NCI-H187 (cell line): ENCODE measurements around the gene TMEM259.
"Not testable (repeated sequence)": the region's sequence is repeated elsewhere in the genome, so short reads cannot be mapped to it uniquely, and the experiment has no call there.

Source experiments
- DNase-seq, 2 experiments: peaks; one replicate each; lab custom pipeline; 2025; lab: John Stamatoyannopoulos, UW

TMEM259 gene

GRCh38 chr19:1039646-1040475 lies 18.9 kb upstream of the TMEM259 start, which contains the start of gene ABCA7:
TSS of gene ABCA7 (plus strand) at chr19:1040107. CDS start at chr19:1041362, 1,255 bp downstream.
- DNase-seq, result peak; percentile 98 to 99

DNA sequence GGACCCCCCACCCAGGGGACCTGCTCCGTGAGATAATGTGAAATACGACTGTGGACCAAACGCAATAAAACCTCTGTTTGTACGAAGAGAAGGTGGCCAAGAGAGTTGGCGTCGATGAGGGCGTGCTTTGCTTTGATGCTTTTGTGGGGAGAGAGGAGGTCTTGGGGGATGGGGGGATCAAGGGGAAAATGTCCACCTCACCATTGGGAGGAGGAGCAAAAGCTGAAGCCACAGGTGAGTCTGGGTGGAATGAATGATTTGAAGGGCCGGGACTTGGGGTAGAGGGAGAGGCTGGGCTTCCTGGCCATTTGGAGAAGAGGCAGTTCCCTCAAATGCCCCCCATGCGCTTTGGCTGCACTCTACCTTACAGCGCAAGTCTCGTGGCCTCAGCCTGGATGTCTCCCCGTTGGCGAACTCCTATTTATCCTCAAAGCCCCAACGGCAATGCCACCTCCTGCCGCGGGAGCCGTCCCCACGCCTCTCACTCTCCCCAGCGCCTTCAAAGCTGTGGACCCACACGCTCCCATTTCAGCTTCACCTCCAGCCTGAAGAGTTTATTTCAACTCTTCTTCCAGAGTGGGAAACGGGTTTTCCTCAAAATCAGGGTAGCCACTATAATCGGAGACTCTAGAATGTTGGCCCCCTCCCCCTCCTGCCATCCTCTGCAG lies 18.2 kb upstream of the TMEM259 start:
- DNase-seq, result no peak

GRCh38 chr19:1037621-1038064 lies 16.7 kb upstream of the TMEM259 start:
- no peak for DNase-seq

DNA sequence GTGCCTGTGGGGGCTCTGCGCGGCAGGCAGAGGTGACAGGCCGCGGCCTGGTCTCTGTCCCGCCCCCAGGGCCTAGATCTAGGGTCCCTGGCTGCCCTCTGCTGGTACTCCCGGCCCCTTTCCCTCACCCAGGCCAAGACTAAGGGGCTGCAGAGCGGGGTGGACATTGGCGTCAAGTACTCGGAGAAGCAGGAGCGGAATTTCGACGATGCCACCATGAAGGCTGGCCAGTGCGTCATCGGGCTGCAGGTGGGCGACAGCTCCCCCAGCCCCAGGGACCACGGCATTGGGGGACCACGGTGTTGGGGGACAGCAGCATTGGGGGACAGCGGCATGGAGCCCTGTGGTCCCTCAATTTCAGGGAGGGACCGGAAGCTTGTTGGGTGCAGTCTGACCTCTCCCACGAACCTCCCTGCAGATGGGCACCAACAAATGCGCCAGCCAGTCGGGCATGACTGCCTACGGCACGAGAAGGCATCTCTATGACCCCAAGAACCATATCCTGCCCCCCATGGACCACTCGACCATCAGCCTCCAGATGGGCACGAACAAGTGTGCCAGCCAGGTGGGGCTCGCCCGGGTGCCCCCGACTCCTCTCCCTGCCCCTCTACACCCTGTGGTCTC lies 15.2 kb upstream of the TMEM259 start:
- DNase-seq, result no peak

DNA sequence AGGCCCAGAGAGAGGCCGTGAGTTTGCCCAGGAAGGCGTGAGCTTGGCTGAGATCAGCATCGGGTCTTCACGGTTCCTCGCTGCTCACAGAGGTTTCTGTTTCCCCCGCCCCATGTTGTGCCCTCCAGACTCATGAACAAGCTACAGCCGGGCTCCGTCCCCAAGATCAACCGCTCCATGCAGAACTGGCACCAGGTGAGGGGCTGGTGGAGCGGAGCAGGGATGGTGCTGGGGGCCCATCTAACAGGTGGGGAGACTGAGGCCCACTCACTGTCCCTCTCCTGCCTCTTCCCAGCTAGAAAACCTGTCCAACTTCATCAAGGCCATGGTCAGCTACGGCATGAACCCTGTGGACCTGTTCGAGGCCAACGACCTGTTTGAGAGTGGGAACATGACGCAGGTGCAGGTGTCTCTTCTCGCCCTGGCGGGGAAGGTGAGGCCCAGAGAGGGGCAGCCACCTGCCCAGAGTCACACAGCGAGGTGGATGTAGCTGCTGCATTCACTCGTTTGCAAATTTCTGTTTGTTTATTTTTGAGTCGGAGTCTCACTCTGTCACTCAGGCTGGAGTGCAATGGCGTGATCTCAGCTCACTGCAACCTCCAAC lies 11.4 kb upstream of the TMEM259 start:
- no peak for DNase-seq

DNA sequence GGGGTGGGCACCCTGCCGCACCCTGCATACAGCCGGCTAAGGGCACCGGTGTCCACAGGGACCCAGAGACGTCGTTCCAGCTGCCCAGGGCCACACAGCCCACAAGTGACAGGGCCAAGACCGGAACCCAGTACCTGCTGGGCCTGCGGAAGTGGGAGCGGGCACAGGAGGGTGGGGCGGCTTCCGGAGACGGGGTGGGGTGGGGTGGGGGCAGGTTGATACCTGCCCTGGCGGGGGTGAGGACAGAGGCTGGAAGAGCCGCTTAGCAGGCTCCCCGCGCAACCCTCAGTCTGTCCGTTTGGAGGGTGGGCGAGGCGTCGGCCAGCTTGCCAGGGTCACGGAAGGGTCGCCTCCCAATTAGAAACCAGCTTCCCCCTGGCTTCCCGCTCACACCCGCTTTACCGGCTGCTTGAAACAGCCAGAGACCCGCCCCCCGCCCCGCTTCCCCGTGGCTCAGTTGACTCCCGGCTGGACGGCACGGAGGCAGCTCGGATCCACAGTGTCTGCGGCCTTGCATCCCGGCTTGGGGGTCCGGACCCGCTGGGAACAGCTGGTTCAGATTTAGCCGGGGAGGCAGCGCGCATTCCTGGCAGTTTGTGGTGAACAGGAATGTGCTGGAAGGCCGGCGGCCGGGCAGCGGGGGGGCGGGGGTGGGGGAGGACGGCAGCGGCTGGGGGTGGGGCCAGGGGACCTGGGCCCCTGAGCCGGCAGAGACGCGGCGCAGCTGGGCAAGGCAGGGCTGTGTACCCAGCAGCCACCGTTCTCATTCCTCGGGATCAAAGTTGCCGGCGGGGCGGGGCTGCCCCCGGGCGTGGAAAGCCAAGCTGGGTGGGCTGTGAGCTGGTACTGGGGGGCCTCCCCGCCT lies 7.4 kb upstream of the TMEM259 start:
- DNase-seq, result no peak

GRCh38 chr19:1027650-1028061 lies 6.7 kb upstream of the TMEM259 start:
- no peak for DNase-seq

DNA sequence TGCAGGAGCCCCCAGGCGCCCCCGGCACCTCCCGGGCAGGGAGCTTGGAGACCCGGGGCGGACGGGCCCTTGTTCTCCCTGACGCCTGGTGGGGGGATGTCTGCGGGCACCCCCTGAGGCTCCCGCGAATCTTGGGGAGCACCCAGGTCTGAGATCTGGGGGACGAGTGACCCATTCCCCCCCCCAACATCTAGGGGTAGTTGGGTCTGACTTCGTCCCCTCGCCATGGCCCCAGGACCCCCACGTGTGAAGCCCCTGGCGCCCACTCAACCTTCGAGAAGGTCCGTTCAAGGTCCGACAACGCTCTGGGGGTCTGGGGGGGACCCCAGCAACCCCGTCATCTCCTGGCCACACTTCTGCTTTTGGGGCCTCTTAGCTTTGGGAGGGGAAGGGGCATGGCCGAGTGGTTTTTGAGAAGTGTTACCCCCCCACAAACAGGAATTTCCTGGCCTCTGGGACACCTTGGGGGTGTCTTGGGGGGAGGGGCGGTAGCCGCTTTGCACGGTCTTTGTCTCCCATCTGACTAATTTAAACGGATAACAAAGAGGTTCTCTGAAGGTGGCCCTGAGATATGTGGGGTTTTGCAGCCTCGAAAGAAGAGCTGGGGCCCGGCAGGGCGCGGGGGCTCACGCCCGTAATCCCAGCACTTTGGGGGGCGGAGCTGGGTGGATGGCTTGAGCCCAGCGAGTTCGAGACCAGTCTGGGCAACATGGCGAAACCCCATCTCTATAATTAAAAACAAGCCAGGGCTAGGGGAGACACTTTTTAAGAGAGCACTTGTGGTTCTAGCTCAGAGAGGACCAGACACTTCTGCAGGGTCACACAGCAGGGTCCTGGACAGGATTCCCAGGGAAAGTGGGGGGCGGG lies 6.1 kb upstream of the TMEM259 start:
- no peak for DNase-seq

DNA sequence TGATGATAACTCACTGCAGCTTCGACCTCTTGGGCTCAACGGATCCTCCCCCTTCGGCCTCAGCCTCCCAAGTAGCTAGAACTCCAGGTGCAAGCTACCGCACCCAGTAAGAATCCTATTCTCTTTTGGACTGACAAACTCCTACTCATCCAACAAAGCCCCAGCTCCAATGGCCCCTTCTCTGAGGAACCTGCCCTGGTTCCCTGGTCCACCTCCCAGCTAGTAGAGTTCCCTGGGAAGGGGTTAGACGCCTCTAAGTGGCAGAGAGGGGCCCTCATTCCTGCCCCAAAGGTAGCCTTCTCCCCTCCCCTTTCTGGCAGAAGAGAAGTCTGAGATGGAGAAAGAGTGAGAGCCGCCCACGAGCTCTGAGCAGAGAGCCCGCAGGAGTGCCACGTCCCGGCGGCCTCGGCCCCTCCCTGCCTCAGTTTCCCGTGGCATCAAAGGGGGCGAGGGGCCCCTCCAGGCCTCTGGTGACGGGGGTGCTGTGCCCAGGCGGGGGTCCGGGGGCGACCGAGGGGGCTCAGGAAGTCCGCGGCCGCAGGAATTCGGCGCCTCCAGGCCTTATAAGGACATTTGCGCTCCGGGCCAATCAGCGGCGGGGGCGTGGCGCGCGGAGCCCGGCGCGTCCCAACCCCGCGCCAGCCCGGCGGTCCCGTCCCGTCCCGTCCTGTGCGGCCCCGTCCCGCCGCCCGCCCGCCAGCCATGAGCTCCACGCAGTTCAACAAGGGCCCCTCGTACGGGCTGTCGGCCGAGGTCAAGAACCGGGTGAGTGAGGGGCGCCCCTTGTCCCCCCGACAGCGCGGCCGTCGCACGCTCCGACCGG lies 5.2 kb upstream of the TMEM259 start, which contains the start of gene CNN2:
TSS of gene CNN2 (plus strand) at position 649 of the 823 bp plus-strand sequence. CDS start at position 703, 54 bp downstream.
- DNase-seq, result no peak

DNA sequence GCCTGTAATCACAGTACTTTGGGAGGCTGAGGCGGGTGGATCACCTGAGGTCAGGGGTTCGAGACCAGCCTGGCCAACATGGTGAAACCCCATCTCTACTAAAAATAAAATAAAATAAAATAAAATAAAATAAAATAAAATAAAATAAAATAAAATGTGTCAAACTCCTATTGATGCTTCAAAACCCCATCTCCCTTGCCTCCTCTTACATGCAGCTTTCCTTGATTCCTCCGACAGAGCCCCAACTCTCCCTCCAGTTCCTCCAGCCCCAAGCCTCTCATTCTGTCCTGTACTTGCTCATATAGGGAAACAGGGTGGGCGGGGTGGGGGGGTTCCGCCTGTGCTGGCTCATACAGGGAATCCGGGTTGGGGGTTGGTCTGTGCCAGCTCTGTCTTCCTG lies 4.2 kb upstream of the TMEM259 start:
- DNase-seq, result not testable (repeated sequence)

DNA sequence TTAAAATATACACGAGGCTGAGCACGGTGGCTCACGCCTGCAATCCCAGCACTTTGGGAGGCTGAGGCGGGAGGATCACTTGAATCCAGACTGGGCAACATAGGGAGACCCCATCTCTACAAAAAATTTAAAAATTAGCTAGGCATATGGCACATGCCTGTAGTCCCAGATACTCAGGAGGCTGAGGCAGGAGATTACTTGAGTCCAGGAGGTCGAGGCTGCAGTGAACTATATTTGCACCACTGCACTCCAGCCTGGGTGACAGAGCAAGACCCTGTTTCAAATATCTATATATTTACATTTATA lies 2.9 kb upstream of the TMEM259 start:
- not testable (repeated sequence) for DNase-seq

DNA sequence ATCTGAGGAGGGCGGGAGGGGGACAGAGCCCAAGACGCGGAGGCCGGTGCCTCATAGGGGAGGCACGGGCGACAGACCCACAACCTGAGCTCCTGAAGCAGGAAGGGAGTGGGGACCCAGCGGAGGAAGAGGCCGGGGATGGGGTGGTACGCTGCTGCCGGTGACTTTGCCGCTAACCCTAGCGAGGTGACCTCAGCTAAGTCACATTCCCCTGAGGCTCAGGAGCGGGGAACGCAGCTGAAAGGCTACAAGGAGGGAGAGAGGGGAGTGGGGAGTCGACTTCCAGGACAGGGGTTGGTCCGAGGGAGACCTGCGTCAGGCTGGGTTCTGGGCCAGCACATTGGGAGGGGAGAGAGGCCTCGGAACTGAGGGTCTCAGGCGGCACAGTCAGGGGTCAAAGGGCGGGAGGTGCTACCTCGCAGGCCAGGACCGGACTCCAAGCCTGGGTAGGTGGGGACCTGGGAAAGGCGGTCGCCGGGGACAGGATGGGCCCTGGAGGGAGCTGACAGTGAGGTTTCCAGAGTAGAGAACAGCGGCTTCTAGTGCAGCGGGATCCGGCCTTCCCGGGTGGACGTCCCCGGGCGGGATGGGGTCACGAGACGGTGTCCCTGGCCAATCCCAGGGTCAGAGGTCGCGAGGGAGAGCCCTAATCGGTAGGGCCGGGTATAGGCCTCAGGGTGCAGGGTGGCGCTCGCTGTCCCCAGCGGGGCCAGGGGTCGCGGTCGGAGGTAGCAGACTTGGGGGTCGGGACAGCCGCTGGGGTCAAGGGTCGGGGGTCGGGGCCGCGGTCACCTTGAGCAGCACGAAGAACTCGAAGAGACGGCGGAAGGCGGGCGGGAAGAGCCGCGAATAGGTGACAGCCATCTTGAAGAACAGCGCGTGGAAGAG lies 699 bp downstream of the TMEM259 start:
- no peak for DNase-seq

GRCh38 chr19:1019616-1019961 lies 1.3 kb downstream of the TMEM259 start:
- no peak for DNase-seq

- DNase-seq, result no peak
Measured at GRCh38 chr19:1018932-1019615, 1.8 kb downstream of the TMEM259 start.

DNA sequence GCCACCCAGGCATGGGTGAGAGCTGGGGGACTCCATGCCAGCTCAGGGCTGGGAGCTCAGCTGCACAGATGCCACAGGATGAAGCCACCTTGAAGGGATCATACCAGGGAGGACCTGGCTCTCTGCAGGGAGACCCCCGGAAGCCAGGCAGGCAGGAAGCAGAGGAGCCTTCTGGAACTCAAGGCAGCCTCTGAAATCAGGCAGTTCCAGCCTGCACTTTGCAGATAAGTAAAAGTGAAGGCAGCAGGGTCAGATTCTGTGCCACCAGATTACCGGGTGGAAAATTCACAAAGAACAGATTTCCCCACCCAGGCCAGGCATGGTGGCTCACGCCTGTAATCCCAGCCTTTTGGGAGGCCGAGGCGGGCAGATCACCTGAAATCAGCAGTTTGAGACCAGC lies 2.5 kb downstream of the TMEM259 start:
- no peak for DNase-seq

GRCh38 chr19:1017906-1018305 lies 3.0 kb downstream of the TMEM259 start:
- no peak for DNase-seq

DNA sequence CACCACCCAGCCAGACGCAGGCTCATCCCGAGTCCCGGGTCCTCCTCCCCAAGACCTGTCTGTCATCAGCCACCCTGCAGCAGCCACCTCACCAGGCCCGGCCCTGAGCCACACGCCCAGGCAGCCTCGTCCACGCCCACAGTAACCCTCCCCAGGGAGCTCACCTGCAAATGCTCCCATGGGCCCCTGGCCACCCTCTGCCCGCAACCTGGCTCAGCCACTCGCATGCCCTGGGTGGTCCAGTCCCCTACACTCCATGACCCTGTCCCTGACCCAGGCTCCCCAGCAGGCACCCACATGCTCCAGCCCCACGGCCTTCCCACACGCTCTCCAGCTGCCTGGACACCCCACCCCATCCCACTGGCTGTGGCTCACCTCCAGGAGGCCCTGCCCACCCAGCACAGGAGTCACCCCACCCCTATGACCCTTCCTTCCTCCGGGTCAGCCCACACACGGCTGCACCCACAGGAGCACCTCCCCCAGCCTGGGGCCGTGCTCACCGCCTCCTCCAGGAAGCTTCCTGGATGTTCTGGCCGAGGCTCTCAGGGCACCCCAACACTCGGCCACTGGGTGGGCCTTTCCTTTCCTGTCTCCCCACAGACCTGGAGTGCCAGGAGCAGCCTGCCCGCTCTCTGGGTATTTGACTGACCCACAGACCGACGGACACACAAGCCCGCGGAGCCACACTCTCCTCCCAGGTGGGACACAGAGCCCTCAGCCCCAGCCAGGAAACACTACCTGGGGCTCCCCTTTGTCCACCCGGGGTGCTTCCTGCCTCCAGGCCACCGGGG lies 3.6 kb downstream of the TMEM259 start:
- DNase-seq, result no peak
